OCI-LY7 (cell line): Measurements from ENCODE around the gene METTL8.

ENCODE experiments used
- EZH2phosphoT487 ChIP-seq: fragments of 200-600 bp; sonication (generic); IDR thresholded peaks from 2 replicates; pipeline ENCODE4 v1.6.1; 2018; ENCODE audit warnings: low read depth, borderline replicate concordance, mild to moderate bottlenecking, mixed run types, antibody characterized with exemption, low read length, moderate library complexity, mixed read lengths
- TF ChIP-seq, protein P1 (sequence below): fragments of 200-600 bp; sonication (generic); conservative IDR thresholded peaks from 2 replicates; pipeline ENCODE4 v1.5.1; 2014; ENCODE audit warnings: mild to moderate bottlenecking, antibody characterized with exemption, low read length, moderate library complexity, mixed read lengths

DNA sequence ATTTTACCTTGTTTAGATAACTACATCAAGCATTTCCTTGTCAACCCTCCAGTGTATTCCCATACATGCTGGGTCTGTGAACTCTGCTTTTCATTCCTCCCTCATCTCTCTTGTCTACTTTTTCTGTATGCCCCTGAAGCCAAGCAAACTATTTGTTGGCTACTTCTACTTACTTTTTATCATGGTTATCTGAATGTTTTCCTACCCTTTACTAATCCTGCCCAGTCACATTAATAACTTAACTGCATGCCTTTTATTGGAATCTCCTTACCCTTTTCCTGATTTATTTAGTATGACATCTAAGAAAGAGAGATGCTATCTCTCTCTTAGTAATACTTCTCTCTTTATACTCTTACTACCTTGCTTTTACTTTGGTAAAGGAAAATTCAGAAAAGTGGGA, 17.3 kb upstream of the METTL8 start:
- TF ChIP-seq, protein P1, sequence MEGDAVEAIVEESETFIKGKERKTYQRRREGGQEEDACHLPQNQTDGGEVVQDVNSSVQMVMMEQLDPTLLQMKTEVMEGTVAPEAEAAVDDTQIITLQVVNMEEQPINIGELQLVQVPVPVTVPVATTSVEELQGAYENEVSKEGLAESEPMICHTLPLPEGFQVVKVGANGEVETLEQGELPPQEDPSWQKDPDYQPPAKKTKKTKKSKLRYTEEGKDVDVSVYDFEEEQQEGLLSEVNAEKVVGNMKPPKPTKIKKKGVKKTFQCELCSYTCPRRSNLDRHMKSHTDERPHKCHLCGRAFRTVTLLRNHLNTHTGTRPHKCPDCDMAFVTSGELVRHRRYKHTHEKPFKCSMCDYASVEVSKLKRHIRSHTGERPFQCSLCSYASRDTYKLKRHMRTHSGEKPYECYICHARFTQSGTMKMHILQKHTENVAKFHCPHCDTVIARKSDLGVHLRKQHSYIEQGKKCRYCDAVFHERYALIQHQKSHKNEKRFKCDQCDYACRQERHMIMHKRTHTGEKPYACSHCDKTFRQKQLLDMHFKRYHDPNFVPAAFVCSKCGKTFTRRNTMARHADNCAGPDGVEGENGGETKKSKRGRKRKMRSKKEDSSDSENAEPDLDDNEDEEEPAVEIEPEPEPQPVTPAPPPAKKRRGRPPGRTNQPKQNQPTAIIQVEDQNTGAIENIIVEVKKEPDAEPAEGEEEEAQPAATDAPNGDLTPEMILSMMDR = no peak
- TF ChIP-seq EZH2phosphoT487 = no peak
